A549 (cell line): ENCODE data around the gene NCAPD3. TPM values are rescaled to one million over a fixed set of nuclear protein-coding genes. Genes with fewer than 3 reads are reported as not detected.

Source experiments
- ATAC-seq, 2 experiments: fragments of 200-7000 bp in 1 of 2; fragments of >200 bp in 1 of 2; cut with Nextera tagmentation in 1 of 2; cut with Tn5 transposase in 1 of 2; 3 replicates each; pipeline versions ENCODE4 v1.8.0 to v1.9.1; 2018 to 2020; ENCODE audit warnings: mild to moderate bottlenecking in 1 of 2, moderate library complexity in 1 of 2
- CTCF ChIA-PET: fragments of 300-600 bp; sonication (Branson Sonifier 250); formaldehyde crosslinking; extraction: SDS; loops from one replicate; lab custom pipeline; 2021; ENCODE audit warnings: antibody characterized with exemption, inconsistent platforms; lab: Yijun Ruan, JAX
- POLR2A ChIA-PET: fragments of 350-600 bp; formaldehyde crosslinking; extraction: SDS; loops from one replicate; lab custom pipeline; 2021; ENCODE audit warnings: antibody characterized with exemption, inconsistent platforms; lab: Yijun Ruan, JAX
- DNase-seq, 2 experiments: peaks; one replicate each; pipeline versions ENCODE4 v3.0.0 to v3.0.0-alpha.2; 2011 to 2016; ENCODE audit warnings: low read depth in 1 of 2, low spot score in 1 of 2
- FAIRE-seq: peaks from 2 replicates; lab custom pipeline; 2011; peaks lifted over from hg19 to GRCh38; lab: Jason Lieb, UNC
- H3K27ac ChIP-seq, 2 experiments: fragments of >200 bp; sonication (Bioruptor Twin); formaldehyde crosslinking; 3 replicates each; pipeline ENCODE4 v1.5.1; 2016 to 2017
- H3K4me1 ChIP-seq: fragments of >200 bp; sonication (Bioruptor Twin); formaldehyde crosslinking; 3 replicates; pipeline ENCODE4 v1.6.1; 2016
- H3K4me2 ChIP-seq: fragments of >200 bp; sonication (Bioruptor Twin); formaldehyde crosslinking; 3 replicates; pipeline ENCODE4 v1.6.1; 2016
- H3K4me3 ChIP-seq: fragments of >200 bp; sonication (Bioruptor Twin); formaldehyde crosslinking; 3 replicates; pipeline ENCODE4 v1.5.1; 2016
- H3K9me3 ChIP-seq: fragments of >200 bp; sonication (Bioruptor Twin); formaldehyde crosslinking; 3 replicates; pipeline ENCODE4 v1.6.1; 2016
- CBX2 ChIP-seq: fragments of 200-600 bp; sonication (generic); IDR thresholded peaks from 2 replicates; pipeline ENCODE4 v1.6.1; 2016; ENCODE audit warnings: low read depth, mild to moderate bottlenecking, borderline replicate concordance
- CBX8 ChIP-seq: fragments of 200-600 bp; sonication (generic); IDR thresholded peaks from 2 replicates; pipeline ENCODE4 v1.6.1; 2016
- CEBPB ChIP-seq, 2 experiments: fragments of >200 bp in 1 of 2; sonication (Bioruptor Twin) in 1 of 2; formaldehyde crosslinking in 1 of 2; IDR thresholded peaks; 2 replicates each; pipeline ENCODE4 v1.6.1; 2012 to 2016
- CHD2 ChIP-seq: fragments of 150-350 bp; IDR thresholded peaks from 2 replicates; pipeline ENCODE4 v1.6.1; 2014; ENCODE audit warnings: low read length; ENCODE audit not compliant: partially characterized antibody
- CHD4 ChIP-seq: fragments of 200-600 bp; sonication (generic); IDR thresholded peaks from 2 replicates; pipeline ENCODE4 v1.6.1; 2016; ENCODE audit warnings: antibody characterized with exemption, mild to moderate bottlenecking, borderline replicate concordance
- EHF ChIP-seq: fragments of 250-450 bp; sonication (Bioruptor Pico); IDR thresholded peaks from 2 replicates; pipeline ENCODE4 v1.5.0; 2020; ENCODE audit warnings: mild to moderate bottlenecking
- ESRRA ChIP-seq: fragments of 150-350 bp; IDR thresholded peaks from 2 replicates; pipeline ENCODE4 v1.6.1; 2014; ENCODE audit warnings: mild to moderate bottlenecking, low read length, borderline replicate concordance
- FOSL2 ChIP-seq, 2 experiments: fragments of 450-650 bp in 1 of 2; fragments of >200 bp in 1 of 2; sonication (Bioruptor Twin) in 1 of 2; formaldehyde crosslinking; IDR thresholded peaks; 2 replicates each; pipeline versions ENCODE4 v1.5.0 to v1.6.1; 2016 to 2020; ENCODE audit warnings: mild to moderate bottlenecking in 1 of 2, moderate library complexity in 1 of 2
- HOXA7 ChIP-seq: fragments of 250-450 bp; sonication (Bioruptor Pico); IDR thresholded peaks from 2 replicates; pipeline ENCODE4 v1.5.0; 2020; ENCODE audit warnings: mild to moderate bottlenecking, moderate library complexity
- HOXB13 ChIP-seq: fragments of 250-450 bp; sonication (Bioruptor Pico); IDR thresholded peaks from 2 replicates; pipeline ENCODE4 v1.5.0; 2020; ENCODE audit warnings: low read depth, mild to moderate bottlenecking, moderate library complexity
- JUNB ChIP-seq: fragments of >200 bp; sonication (Bioruptor Twin); formaldehyde crosslinking; IDR thresholded peaks from 2 replicates; pipeline ENCODE4 v1.6.1; 2016
- KDM1A ChIP-seq: fragments of 200-600 bp; sonication (generic); IDR thresholded peaks from 2 replicates; pipeline ENCODE4 v1.6.1; 2016; ENCODE audit warnings: low read depth, mild to moderate bottlenecking
- NFE2L2 ChIP-seq: fragments of 150-350 bp; conservative IDR thresholded peaks from 2 replicates; pipeline ENCODE4 v1.6.1; 2014; ENCODE audit warnings: low read length
- POLR2A ChIP-seq: IDR thresholded peaks from 2 replicates; pipeline ENCODE4 v1.6.1; 2012; ENCODE audit warnings: mild to moderate bottlenecking, low read length
- SMC3 ChIP-seq: fragments of >200 bp; sonication (Bioruptor Twin); formaldehyde crosslinking; IDR thresholded peaks from 3 replicates; pipeline ENCODE4 v1.6.1; 2018; ENCODE audit warnings: inconsistent platforms
- TP53 ChIP-seq: fragments of 250-450 bp; sonication (Bioruptor Pico); IDR thresholded peaks from 2 replicates; pipeline ENCODE4 v1.5.0; 2021; ENCODE audit warnings: mild to moderate bottlenecking, moderate library complexity
- ZSCAN20 ChIP-seq: fragments of 250-450 bp; sonication (Bioruptor Pico); IDR thresholded peaks from 2 replicates; pipeline ENCODE4 v1.8.0; 2022; ENCODE audit warnings: mild to moderate bottlenecking, moderate library complexity
- WGBS: methylation state at CpG from one replicate; pipeline ENCODE4 v1.1.6; 2017; ENCODE audit errors: missing lambda C conversion rate; 5-methylcytosine and 5-hydroxymethylcytosine counted together
- polyA plus RNA-seq, 4 experiments: library from polyadenylated mRNA; depleted of rRNA in 3 of 4; stranded (reverse); fragments of >200 nt; fragmentation: RNase III in 1 of 4; extraction: RNeasy Plus Mini Kit Qiagen cat#74134 plus additional on column Dnase treatment in 1 of 4; gene quantifications; 2 replicates in 3 of 4; 3 replicates in 1 of 4; pipeline ENCODE4 v1.2.3, GENCODE V29; 2011 to 2017
- TF ChIP-seq, protein P1 (sequence below): fragments of >200 bp; sonication (Bioruptor Twin); formaldehyde crosslinking; IDR thresholded peaks from 2 replicates; pipeline ENCODE4 v1.6.1; 2016
- TF ChIP-seq, protein P2 (sequence below): fragments of 250-450 bp; sonication (Bioruptor Pico); IDR thresholded peaks from 2 replicates; pipeline ENCODE4 v1.5.0; 2021; ENCODE audit warnings: mild to moderate bottlenecking, moderate library complexity, borderline replicate concordance
- TF ChIP-seq, protein P3 (sequence below): IDR thresholded peaks from 2 replicates; pipeline ENCODE4 v1.6.1; 2012
- TF ChIP-seq, protein P4 (sequence below): fragments of 450-650 bp; IDR thresholded peaks from 2 replicates; pipeline ENCODE4 v1.6.1; 2014; ENCODE audit warnings: antibody characterized with exemption
- TF ChIP-seq, protein P5 (sequence below): fragments of 200-600 bp; sonication (generic); IDR thresholded peaks from 2 replicates; pipeline ENCODE4 v1.6.1; 2016; ENCODE audit warnings: antibody characterized with exemption, mild to moderate bottlenecking, moderate library complexity
- TF ChIP-seq, protein P6 (sequence below): fragments of 150-350 bp; IDR thresholded peaks from 2 replicates; pipeline ENCODE4 v1.6.1; 2014; ENCODE audit warnings: low read depth, mild to moderate bottlenecking, low read length

NCAPD3 gene
- polyA plus RNA-seq, 2 of the 4 experiments (the other 2 are of a cell fraction): 26.6 to 36.0 TPM

DNA sequence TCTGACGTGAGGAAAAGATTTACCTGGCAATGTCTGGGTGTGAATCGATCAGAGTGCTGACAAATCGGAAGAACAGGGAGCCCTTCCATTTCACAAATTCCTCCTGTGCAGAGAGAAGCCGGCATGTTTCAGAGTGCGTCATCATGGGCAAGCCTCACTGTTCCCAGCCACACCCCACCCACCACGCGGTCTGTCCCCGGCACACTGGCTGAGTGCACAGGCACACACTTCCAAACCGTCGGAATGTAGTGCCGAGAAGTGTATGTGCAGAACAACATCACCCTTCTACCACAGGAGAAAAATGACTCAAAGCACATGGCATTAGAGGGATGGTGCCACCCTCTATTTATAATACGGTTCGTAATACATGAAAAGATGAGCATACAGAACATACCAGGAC, 47.5 kb downstream of the NCAPD3 start:
- Histone ChIP-seq H3K27ac (no peak overlapping the region), H3K4me1 (no peaks in the 10 kb centered on the region), H3K4me3 (no peak overlapping the region), H3K9me3 (no peaks in the 10 kb centered on the region), H3K4me2 (no peak overlapping the region)
- no peak for DNase-seq
- TF ChIP-seq, protein P1, sequence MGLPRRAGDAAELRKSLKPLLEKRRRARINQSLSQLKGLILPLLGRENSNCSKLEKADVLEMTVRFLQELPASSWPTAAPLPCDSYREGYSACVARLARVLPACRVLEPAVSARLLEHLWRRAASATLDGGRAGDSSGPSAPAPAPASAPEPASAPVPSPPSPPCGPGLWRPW: no peak
- TF ChIP-seq HOXB13 (CRISPR knock-in tag): no peak
- TF ChIP-seq, protein P2, sequence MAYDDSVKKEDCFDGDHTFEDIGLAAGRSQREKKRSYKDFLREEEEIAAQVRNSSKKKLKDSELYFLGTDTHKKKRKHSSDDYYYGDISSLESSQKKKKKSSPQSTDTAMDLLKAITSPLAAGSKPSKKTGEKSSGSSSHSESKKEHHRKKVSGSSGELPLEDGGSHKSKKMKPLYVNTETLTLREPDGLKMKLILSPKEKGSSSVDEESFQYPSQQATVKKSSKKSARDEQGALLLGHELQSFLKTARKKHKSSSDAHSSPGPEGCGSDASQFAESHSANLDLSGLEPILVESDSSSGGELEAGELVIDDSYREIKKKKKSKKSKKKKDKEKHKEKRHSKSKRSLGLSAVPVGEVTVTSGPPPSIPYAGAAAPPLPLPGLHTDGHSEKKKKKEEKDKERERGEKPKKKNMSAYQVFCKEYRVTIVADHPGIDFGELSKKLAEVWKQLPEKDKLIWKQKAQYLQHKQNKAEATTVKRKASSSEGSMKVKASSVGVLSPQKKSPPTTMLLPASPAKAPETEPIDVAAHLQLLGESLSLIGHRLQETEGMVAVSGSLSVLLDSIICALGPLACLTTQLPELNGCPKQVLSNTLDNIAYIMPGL: no peak
- TF ChIP-seq CHD2: no peak
- no peak for FAIRE-seq
- ChIA-PET POLR2A (no interaction called here), CTCF (interaction anchor here (1.4 kb wide), 1 partner anchor 32 kb away, joined by 3 read pairs; no protein-coding TSS in a partner anchor)
- no peak for ATAC-seq
- 96% methylated on average over 13 of the region's 13 CpGs for WGBS

DNA sequence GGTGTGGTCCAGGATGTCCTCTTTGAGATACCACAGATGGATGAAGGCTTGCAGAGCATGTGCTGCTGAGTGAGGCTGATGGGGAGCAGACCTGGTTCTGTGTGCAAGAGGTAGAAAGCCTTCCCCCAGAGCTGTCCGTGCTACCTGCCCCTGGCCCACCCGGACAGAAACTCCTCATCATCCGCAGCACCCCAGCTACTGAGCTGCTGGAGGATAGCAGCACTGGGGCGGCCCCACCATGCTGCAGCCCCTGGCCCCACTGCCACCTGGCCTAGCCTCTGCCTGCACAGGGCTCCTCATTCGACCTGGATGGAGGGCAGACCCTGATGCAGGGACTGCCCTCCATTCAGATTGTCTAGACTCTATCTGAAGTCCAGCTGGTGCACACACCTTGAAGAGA, 50.5 kb downstream of the NCAPD3 start:
- ChIA-PET CTCF (no interaction called here), POLR2A (no interaction called here)
- Histone ChIP-seq H3K4me1 (no peaks in the 10 kb centered on the region), H3K4me2 (no peak overlapping the region), H3K27ac (no peak overlapping the region), H3K9me3 (peaks cover 15% of the 10 kb centered on the region; the same call in 1 of the 3 replicates), H3K4me3 (no peak overlapping the region)
- ATAC-seq: no peak
- no peak for FAIRE-seq
- TF ChIP-seq CHD4 (no peak), SMC3 (no peak), ESRRA (no peak), POLR2A (no peak), JUNB (no peak), FOSL2 (IDR thresholded peaks at IDR 0.05) (no peak), FOSL2 (CRISPR knock-in tag; IDR thresholded peaks at IDR 0.05) (no peak), ZSCAN20 (CRISPR knock-in tag) (no peak), CEBPB (IDR thresholded peaks at IDR 0.05) (no peak), KDM1A (no peak), EHF (CRISPR knock-in tag) (no peak), CBX2 (no peak), CBX8 (no peak)
- TF ChIP-seq, protein P2: no peak
- TF ChIP-seq, protein P1: no peak
- TF ChIP-seq, protein P3, sequence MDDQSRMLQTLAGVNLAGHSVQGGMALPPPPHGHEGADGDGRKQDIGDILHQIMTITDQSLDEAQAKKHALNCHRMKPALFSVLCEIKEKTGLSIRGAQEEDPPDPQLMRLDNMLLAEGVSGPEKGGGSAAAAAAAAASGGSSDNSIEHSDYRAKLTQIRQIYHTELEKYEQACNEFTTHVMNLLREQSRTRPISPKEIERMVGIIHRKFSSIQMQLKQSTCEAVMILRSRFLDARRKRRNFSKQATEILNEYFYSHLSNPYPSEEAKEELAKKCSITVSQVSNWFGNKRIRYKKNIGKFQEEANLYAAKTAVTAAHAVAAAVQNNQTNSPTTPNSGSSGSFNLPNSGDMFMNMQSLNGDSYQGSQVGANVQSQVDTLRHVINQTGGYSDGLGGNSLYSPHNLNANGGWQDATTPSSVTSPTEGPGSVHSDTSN: no peak
- no CpG with 5 or more reads among the region's 5 CpGs for WGBS
- no peak for DNase-seq

DNA sequence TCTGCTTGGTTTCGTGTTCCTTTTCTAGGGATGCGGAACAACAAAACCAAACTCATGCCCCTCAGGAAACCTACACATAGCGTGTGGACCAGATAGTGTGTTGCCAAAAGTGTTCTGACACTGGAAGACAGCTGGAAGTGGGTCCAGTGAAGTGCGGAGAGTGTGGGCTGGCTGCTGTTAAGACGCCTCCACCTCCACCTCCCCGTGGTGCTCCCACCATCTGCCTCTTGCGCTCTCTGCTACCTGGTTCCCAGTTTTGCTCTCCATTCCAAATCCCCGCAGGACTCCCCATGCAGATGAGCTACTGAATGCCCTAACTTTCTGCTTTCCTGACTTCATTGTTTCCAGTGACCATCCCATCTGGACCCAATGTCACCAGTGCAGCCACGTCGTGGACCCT, 51.8 kb downstream of the NCAPD3 start:
- Histone ChIP-seq H3K4me1 (no peaks in the 10 kb centered on the region), H3K9me3 (peaks cover 20% of the 10 kb centered on the region; the same call in 2 of the 3 replicates), H3K4me2 (no peak overlapping the region), H3K27ac (no peak overlapping the region), H3K4me3 (no peak overlapping the region)
- DNase-seq: no peak
- ATAC-seq: no peak
- ChIA-PET POLR2A (no interaction called here), CTCF (no interaction called here)
- FAIRE-seq: no peak
- 97% methylated on average over 10 of the region's 10 CpGs for WGBS
- TF ChIP-seq, protein P4, sequence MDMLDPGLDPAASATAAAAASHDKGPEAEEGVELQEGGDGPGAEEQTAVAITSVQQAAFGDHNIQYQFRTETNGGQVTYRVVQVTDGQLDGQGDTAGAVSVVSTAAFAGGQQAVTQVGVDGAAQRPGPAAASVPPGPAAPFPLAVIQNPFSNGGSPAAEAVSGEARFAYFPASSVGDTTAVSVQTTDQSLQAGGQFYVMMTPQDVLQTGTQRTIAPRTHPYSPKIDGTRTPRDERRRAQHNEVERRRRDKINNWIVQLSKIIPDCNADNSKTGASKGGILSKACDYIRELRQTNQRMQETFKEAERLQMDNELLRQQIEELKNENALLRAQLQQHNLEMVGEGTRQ: no peak
- TF ChIP-seq NFE2L2 (no peak), TP53 (CRISPR knock-in tag) (no peak), HOXA7 (no peak), CBX2 (no peak)
- TF ChIP-seq, protein P5, sequence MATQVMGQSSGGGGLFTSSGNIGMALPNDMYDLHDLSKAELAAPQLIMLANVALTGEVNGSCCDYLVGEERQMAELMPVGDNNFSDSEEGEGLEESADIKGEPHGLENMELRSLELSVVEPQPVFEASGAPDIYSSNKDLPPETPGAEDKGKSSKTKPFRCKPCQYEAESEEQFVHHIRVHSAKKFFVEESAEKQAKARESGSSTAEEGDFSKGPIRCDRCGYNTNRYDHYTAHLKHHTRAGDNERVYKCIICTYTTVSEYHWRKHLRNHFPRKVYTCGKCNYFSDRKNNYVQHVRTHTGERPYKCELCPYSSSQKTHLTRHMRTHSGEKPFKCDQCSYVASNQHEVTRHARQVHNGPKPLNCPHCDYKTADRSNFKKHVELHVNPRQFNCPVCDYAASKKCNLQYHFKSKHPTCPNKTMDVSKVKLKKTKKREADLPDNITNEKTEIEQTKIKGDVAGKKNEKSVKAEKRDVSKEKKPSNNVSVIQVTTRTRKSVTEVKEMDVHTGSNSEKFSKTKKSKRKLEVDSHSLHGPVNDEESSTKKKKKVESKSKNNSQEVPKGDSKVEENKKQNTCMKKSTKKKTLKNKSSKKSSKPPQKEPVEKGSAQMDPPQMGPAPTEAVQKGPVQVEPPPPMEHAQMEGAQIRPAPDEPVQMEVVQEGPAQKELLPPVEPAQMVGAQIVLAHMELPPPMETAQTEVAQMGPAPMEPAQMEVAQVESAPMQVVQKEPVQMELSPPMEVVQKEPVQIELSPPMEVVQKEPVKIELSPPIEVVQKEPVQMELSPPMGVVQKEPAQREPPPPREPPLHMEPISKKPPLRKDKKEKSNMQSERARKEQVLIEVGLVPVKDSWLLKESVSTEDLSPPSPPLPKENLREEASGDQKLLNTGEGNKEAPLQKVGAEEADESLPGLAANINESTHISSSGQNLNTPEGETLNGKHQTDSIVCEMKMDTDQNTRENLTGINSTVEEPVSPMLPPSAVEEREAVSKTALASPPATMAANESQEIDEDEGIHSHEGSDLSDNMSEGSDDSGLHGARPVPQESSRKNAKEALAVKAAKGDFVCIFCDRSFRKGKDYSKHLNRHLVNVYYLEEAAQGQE: no peak
- TF ChIP-seq, protein P6, sequence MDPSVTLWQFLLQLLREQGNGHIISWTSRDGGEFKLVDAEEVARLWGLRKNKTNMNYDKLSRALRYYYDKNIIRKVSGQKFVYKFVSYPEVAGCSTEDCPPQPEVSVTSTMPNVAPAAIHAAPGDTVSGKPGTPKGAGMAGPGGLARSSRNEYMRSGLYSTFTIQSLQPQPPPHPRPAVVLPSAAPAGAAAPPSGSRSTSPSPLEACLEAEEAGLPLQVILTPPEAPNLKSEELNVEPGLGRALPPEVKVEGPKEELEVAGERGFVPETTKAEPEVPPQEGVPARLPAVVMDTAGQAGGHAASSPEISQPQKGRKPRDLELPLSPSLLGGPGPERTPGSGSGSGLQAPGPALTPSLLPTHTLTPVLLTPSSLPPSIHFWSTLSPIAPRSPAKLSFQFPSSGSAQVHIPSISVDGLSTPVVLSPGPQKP: no peak
